IMR-90 (cell line): ENCODE measurements around the gene TMEM95. TPM values are rescaled to one million over a fixed set of nuclear protein-coding genes. Genes with fewer than 3 reads are reported as not detected.

Experiments used
- ATAC-seq: fragments of 200-7000 bp; cut with Tn5 transposase; 2 replicates; pipeline ENCODE4 v1.9.1; 2020; ENCODE audit warnings: low read depth, mild to moderate bottlenecking, moderate library complexity
- BruUV-seq: library from RNA; stranded (reverse); fragments of 400-500 nt; replicated peaks from 2 replicates; lab custom pipeline; 2021; lab: Mats Ljungman, UMichigan
- CTCF ChIA-PET: fragments of 300-600 bp; formaldehyde crosslinking; extraction: SDS; loops from one replicate; lab custom pipeline; 2021; ENCODE audit warnings: antibody characterized with exemption; lab: Yijun Ruan, JAX
- POLR2A ChIA-PET: fragments of 300-600 bp; sonication (Branson Sonifier 250); formaldehyde crosslinking; loops from one replicate; lab custom pipeline; 2022; ENCODE audit warnings: antibody characterized with exemption; ENCODE audit not compliant: unreplicated experiment; lab: Charles Lee
- DNase-seq: peaks from one replicate; pipeline ENCODE4 v3.0.0; 2013
- H2AFZ ChIP-seq: replicated peaks from 2 replicates; pipeline ENCODE3; 2013; ENCODE audit warnings: low read length, mild to moderate bottlenecking; ENCODE audit not compliant: poor library complexity
- H2AK5ac ChIP-seq: 2 replicates; pipeline ENCODE4 v1.6.1; 2013; ENCODE audit warnings: low read depth, low read length, inconsistent platforms
- H2AK9ac ChIP-seq: replicated peaks from 2 replicates; pipeline ENCODE3; 2013; ENCODE audit warnings: mild to moderate bottlenecking, low read depth, low read length, moderate library complexity; ENCODE audit not compliant: poor library complexity
- H2BK120ac ChIP-seq: 2 replicates; pipeline ENCODE4 v1.6.1; 2013; ENCODE audit warnings: low read depth, low read length, inconsistent platforms
- H2BK15ac ChIP-seq: 3 replicates; pipeline ENCODE4 v1.6.1; 2013; ENCODE audit warnings: low read depth, low read length, inconsistent platforms
- H2BK20ac ChIP-seq: 2 replicates; pipeline ENCODE4 v1.6.1; 2013; ENCODE audit warnings: low read depth, mild to moderate bottlenecking, inconsistent platforms, low read length, moderate library complexity
- H2BK5ac ChIP-seq: 2 replicates; pipeline ENCODE4 v1.6.1; 2013; ENCODE audit warnings: mild to moderate bottlenecking, low read depth, low read length, inconsistent platforms; ENCODE audit not compliant: poor library complexity, severe bottlenecking
- H3K14ac ChIP-seq: replicated peaks from 2 replicates; pipeline ENCODE4 v1.6.1; 2013; ENCODE audit warnings: low read depth, low read length, inconsistent platforms
- H3K18ac ChIP-seq: 2 replicates; pipeline ENCODE4 v1.6.1; 2013; ENCODE audit warnings: low read depth, low read length, control low read depth
- H3K23ac ChIP-seq: 2 replicates; pipeline ENCODE4 v1.6.1; 2013; ENCODE audit warnings: low read depth, low read length, inconsistent platforms
- H3K27ac ChIP-seq: 2 replicates; pipeline ENCODE4 v1.5.1; 2013; ENCODE audit warnings: mild to moderate bottlenecking, control low read depth, low read length; ENCODE audit not compliant: insufficient read depth
- H3K27me3 ChIP-seq: 2 replicates; pipeline ENCODE4 v1.6.1; 2013; ENCODE audit warnings: low read length; ENCODE audit not compliant: control insufficient read depth, insufficient read depth
- H3K36me3 ChIP-seq: 2 replicates; pipeline ENCODE4 v1.6.1; 2013; ENCODE audit warnings: low read length, mixed read lengths; ENCODE audit not compliant: control insufficient read depth, insufficient read depth
- H3K4ac ChIP-seq: 2 replicates; pipeline ENCODE4 v1.6.1; 2013; ENCODE audit warnings: low read depth, low read length, inconsistent platforms
- H3K4me1 ChIP-seq: 2 replicates; pipeline ENCODE4 v1.6.1; 2013; ENCODE audit warnings: low read length, mixed read lengths; ENCODE audit not compliant: control insufficient read depth, insufficient read depth
- H3K4me2 ChIP-seq: 2 replicates; pipeline ENCODE4 v1.6.1; 2013; ENCODE audit warnings: low read depth, mild to moderate bottlenecking, control low read depth, low read length, moderate library complexity
- H3K4me3 ChIP-seq: 2 replicates; pipeline ENCODE4 v1.5.1; 2013; ENCODE audit warnings: low read depth, mild to moderate bottlenecking, control low read depth, low read length, moderate library complexity; ENCODE audit not compliant: insufficient read depth
- H3K56ac ChIP-seq: 2 replicates; pipeline ENCODE4 v1.6.1; 2013; ENCODE audit warnings: low read length, inconsistent platforms; ENCODE audit not compliant: insufficient read depth; ENCODE audit errors: extremely low read depth
- H3K79me1 ChIP-seq, 2 experiments: 2 replicates each; pipeline ENCODE4 v1.6.1; 2013; ENCODE audit warnings: low read length in 2 of 2, inconsistent platforms in 1 of 2, low read depth in 1 of 2
- H3K9ac ChIP-seq: 2 replicates; pipeline ENCODE4 v1.6.1; 2013; ENCODE audit warnings: low read depth, low read length, control low read depth
- H3K9me1 ChIP-seq: 2 replicates; pipeline ENCODE4 v1.6.1; 2013; ENCODE audit warnings: low read length, inconsistent platforms; ENCODE audit not compliant: insufficient read depth
- H3K9me3 ChIP-seq: 2 replicates; pipeline ENCODE4 v1.6.1; 2013; ENCODE audit warnings: low read length; ENCODE audit not compliant: control insufficient read depth, insufficient read depth
- H4K20me1 ChIP-seq: 2 replicates; pipeline ENCODE4 v1.6.1; 2013; ENCODE audit warnings: low read length, inconsistent platforms; ENCODE audit not compliant: insufficient read depth
- H4K5ac ChIP-seq: 2 replicates; pipeline ENCODE4 v1.6.1; 2013; ENCODE audit warnings: mild to moderate bottlenecking, low read depth, low read length, control low read depth
- H4K8ac ChIP-seq, 2 experiments: 2 replicates each; pipeline ENCODE4 v1.6.1; 2013; ENCODE audit warnings: low read depth in 2 of 2, low read length in 2 of 2, control low read depth in 1 of 2, inconsistent platforms in 1 of 2
- H4K91ac ChIP-seq: 2 replicates; pipeline ENCODE4 v1.6.1; 2013; ENCODE audit warnings: low read depth, low read length, inconsistent platforms; ENCODE audit not compliant: insufficient read depth
- RFX5 ChIP-seq: IDR thresholded peaks from 2 replicates; pipeline ENCODE4 v1.8.0; 2012; ENCODE audit warnings: low read depth, mild to moderate bottlenecking, low read length, moderate library complexity
- WGBS, 2 experiments: methylation state at CpG; one replicate each; pipeline versions ENCODE4 v1.1.5 to v1.1.7; 2013; ENCODE audit warnings: missing lambda C conversion rate in 2 of 2; ENCODE audit not compliant: insufficient read length in 1 of 2; ENCODE audit errors: extremely low coverage in 2 of 2; 5-methylcytosine and 5-hydroxymethylcytosine counted together
- dilution Hi-C: fragments of 300-500 bp; cut with HindIII; formaldehyde crosslinking; loops from one replicate; pipeline ENCODE4 v1.14.3; 2018; ENCODE audit warnings: low sequenced_read_pairs; ENCODE audit not compliant: unreplicated experiment
- in situ Hi-C: fragments of 300-500 bp; cut with MboI; formaldehyde crosslinking; loops from 3 replicates; pipeline ENCODE4 v1.14.3; 2019; ENCODE audit warnings: low sequenced_read_pairs, inconsistent platforms, mixed read lengths
- intact Hi-C: fragments of 100-400 bp; cut with micrococcal nuclease; formaldehyde crosslinking; loops from 2 replicates; pipeline ENCODE4 v1.10.0; 2022
- polyA plus RNA-seq, 3 experiments: library from polyadenylated mRNA; depleted of rRNA; stranded (reverse); fragments of >200 nt; gene quantifications; 2 replicates each; pipeline ENCODE4 v1.2.3, GENCODE V29; 2012; ENCODE audit warnings: low replicate concordance in 1 of 3
- total RNA-seq: library from RNA; depleted of rRNA; stranded (reverse); fragments of >200 nt; gene quantifications from 2 replicates; pipeline ENCODE4 v1.2.3, GENCODE V29; 2012
- TF ChIP-seq, protein P1 (sequence below): conservative IDR thresholded peaks from 2 replicates; pipeline ENCODE4 v1.5.1; 2012; ENCODE audit warnings: mild to moderate bottlenecking, low read depth, low read length, improper control_type of control experiment
- TF ChIP-seq, protein P2 (sequence below): fragments of 150-350 bp; IDR thresholded peaks from 2 replicates; pipeline ENCODE4 v1.6.1; 2016; ENCODE audit warnings: low read depth, mild to moderate bottlenecking, low read length, moderate library complexity, borderline replicate concordance

Gene TMEM95
- total and polyA plus RNA-seq, 2 of the 4 experiments (the other 2 are of a cell fraction), result not detected

DNA sequence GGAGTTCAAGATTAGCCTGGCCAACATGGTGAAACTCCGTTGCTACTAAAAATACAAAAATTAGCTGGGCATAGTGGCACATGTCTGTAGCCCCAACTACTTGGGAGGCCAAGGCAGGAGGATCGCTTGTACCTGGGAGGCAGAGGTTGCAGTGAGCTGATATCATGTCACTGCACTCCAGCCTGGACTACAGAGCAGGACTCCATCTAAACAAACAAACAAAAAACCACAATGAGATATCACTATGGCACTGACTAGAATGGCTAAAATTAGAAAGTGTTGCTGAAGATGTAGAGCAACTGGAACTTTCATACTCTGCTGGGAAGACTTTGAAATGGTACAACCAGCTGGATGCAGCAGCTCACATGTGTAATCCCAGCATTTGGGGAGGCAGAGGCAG, 19.4 kb downstream of the TMEM95 start:
- Histone ChIP-seq H2BK15ac (no peak overlapping the region), H3K4me1 (no peaks in the 10 kb centered on the region), H4K5ac (no peak overlapping the region), H2BK120ac (no peak overlapping the region), H3K4ac (no peak overlapping the region), H4K20me1 (no peaks in the 10 kb centered on the region), H3K9me3 (peaks cover 3% of the 10 kb centered on the region; the same call in 1 of the 2 replicates), H3K4me3 (no peak overlapping the region), H3K36me3 (no peaks in the 10 kb centered on the region), H3K9me1 (no peaks in the 10 kb centered on the region), H3K56ac (no peak overlapping the region), H3K9ac (no peak overlapping the region), H2BK20ac (no peak overlapping the region), H2AFZ (no peak overlapping the region), H4K8ac (no peak overlapping the region), H3K18ac (no peak overlapping the region), H4K91ac (no peak overlapping the region), H2AK9ac (no peak overlapping the region), H3K4me2 (no peak overlapping the region), H3K23ac (no peak overlapping the region), H2AK5ac (no peak overlapping the region), H3K27me3 (peaks cover 15% of the 10 kb centered on the region), H3K14ac (no peak overlapping the region), H3K79me1 (no peaks in the 10 kb centered on the region), H2BK5ac (no peak overlapping the region), H3K27ac (no peak overlapping the region)
- in situ Hi-C loops, result no loop called here
- dilution Hi-C loops, result no loop called here
- BruUV-seq, result no TSS peak
- WGBS, 2 experiments, result no CpG with 5 or more reads among the region's 2 CpGs
- TF ChIP-seq, protein P1, sequence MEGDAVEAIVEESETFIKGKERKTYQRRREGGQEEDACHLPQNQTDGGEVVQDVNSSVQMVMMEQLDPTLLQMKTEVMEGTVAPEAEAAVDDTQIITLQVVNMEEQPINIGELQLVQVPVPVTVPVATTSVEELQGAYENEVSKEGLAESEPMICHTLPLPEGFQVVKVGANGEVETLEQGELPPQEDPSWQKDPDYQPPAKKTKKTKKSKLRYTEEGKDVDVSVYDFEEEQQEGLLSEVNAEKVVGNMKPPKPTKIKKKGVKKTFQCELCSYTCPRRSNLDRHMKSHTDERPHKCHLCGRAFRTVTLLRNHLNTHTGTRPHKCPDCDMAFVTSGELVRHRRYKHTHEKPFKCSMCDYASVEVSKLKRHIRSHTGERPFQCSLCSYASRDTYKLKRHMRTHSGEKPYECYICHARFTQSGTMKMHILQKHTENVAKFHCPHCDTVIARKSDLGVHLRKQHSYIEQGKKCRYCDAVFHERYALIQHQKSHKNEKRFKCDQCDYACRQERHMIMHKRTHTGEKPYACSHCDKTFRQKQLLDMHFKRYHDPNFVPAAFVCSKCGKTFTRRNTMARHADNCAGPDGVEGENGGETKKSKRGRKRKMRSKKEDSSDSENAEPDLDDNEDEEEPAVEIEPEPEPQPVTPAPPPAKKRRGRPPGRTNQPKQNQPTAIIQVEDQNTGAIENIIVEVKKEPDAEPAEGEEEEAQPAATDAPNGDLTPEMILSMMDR, result no peak
- no peak for TF ChIP-seq RFX5
- TF ChIP-seq, protein P2, sequence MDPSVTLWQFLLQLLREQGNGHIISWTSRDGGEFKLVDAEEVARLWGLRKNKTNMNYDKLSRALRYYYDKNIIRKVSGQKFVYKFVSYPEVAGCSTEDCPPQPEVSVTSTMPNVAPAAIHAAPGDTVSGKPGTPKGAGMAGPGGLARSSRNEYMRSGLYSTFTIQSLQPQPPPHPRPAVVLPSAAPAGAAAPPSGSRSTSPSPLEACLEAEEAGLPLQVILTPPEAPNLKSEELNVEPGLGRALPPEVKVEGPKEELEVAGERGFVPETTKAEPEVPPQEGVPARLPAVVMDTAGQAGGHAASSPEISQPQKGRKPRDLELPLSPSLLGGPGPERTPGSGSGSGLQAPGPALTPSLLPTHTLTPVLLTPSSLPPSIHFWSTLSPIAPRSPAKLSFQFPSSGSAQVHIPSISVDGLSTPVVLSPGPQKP, result no peak
- POLR2A ChIA-PET, result no interaction called here
- intact Hi-C loops, result no loop called here
- ATAC-seq (no peak), DNase-seq (no peak)
- CTCF ChIA-PET, result no interaction called here
